GM19455 (cell line): Measurements from ENCODE around the gene WNT6.

Source experiments
- ATAC-seq: cut with Tn5 transposase; IDR thresholded peaks from one replicate; pipeline ENCODE4 v1.9.1; 2021; ENCODE audit not compliant: unreplicated experiment

The WNT6 gene

GRCh38 chr2:218877331-218877730, 17.7 kb downstream of the WNT6 start:
- no peak for ATAC-seq

- ATAC-seq: no peak
These were observed 18.3 kb downstream of the WNT6 start for GRCh38 chr2:218877891-218878290.

- ATAC-seq: no peak
These were observed 18.9 kb downstream of the WNT6 start for GRCh38 chr2:218878486-218878885.

GRCh38 chr2:218878926-218879761, 19.5 kb downstream of the WNT6 start:
- ATAC-seq: no peak

GRCh38 chr2:218879776-218880101, 20.1 kb downstream of the WNT6 start:
- ATAC-seq: no peak

GRCh38 chr2:218880102-218880858, 20.7 kb downstream of the WNT6 start, which contains the start of gene WNT10A:
WNT10A (plus strand) TSS chr2:218880852; CDS start chr2:218880996, 144 bp downstream.
- peak; percentile 51 for ATAC-seq

GRCh38 chr2:218880859-218881594, 21.4 kb downstream of the WNT6 start:
- no peak for ATAC-seq

GRCh38 chr2:218881744-218882460, 22.3 kb downstream of the WNT6 start:
- ATAC-seq: no peak

- ATAC-seq: no peak
These were observed 22.8 kb downstream of the WNT6 start for GRCh38 chr2:218882461-218882816.

- no peak for ATAC-seq
These were observed 23.3 kb downstream of the WNT6 start for GRCh38 chr2:218882866-218883366.

- no peak for ATAC-seq
These were observed 24.2 kb downstream of the WNT6 start for GRCh38 chr2:218883491-218884490.

- ATAC-seq: no peak
These were observed 24.9 kb downstream of the WNT6 start for GRCh38 chr2:218884519-218884918.

- ATAC-seq: peak; percentile 50
These were observed 26.7 kb downstream of the WNT6 start for GRCh38 chr2:218885981-218886947.

- no peak for ATAC-seq
These were observed 27.5 kb downstream of the WNT6 start for GRCh38 chr2:218887079-218887478.

GRCh38 chr2:218888341-218888740, 28.7 kb downstream of the WNT6 start:
- ATAC-seq: no peak

- no peak for ATAC-seq
These were observed 30.3 kb downstream of the WNT6 start for GRCh38 chr2:218889937-218890336.

- ATAC-seq: no peak
These were observed 30.8 kb downstream of the WNT6 start for GRCh38 chr2:218890369-218890768.
